Measurements from ENCODE around the gene NEK2. TPM values are rescaled to one million over a fixed set of nuclear protein-coding genes. Genes with fewer than 3 reads are reported as not detected.
"Not testable (repeated sequence)": the region's sequence is repeated elsewhere in the genome, so short reads cannot be mapped to it uniquely, and the experiment has no call there.

The NEK2 gene
- total RNA-seq, 1 donor from 2014 or later: 2.9 TPM

DNA sequence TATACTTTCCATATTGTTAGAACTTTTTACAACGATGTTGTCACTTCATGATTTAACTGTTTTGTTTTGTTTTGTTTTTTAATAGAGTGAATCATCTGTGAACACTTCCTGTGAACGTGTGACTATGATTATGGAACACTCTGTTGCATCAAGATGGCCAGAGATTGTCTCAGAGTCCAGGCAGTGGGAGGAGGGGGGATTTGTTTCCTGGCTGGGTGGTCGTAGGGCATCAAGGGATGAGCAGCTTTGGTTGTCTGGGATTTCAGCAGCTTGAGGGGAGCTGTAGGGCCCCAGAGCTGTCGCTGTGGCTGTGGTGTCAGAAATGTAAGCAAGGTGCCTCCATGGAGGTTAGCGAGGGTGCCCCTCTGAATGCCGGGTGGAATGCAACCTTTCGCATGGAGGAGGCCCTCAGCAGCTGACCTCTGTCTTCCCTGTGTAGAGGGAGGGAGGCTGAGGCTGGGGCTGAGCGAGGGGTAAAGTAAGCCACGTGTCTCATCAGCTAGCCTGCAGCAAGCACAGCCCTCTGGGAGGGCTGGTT, 21.4 kb downstream of the NEK2 start:
- FAIRE-seq (no peak), DNase-seq (ENCODE audit: low spot score in 2 of 2) (no peak)

DNA sequence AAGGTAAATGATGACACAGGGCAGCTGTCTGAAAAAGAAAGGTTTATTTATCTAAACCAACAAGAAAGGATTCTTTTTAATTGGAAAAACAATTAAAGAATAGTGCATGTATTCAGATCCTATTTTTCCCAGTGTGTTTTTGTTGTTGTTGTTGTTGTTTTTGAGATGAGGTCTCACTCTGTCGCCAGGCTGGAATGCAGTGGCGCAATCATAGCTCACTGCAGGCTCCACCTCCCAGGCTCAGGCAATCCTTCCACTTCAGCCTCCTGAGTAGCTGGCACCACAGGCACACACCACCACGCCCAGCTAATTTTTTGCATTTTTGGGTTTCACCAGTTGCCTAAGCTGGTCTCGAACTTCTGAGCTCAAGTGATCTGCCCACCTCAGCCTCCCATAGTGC, 22.1 kb downstream of the NEK2 start:
- FAIRE-seq (no peak), DNase-seq (ENCODE audit: low spot score in 2 of 2) (no peak)

DNA sequence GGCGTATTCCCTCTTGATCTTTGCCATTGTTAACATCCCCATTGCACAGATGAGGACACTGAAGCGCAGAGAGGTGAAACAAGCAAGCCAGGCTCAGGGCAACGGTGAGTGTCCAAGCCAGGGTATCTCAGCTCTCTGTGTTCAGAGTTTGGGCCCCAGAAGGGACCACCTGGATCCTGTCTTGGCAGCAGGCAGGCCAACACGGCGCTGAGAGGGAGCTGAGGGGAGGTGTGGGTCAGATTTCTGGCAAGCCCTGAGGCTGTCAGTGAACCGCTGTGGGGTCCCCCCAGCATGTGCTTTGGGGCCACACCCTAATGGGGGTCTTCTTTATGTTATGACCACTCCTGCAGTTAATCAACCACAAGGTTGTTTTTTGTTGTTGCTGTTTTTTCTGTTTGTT, 23.1 kb downstream of the NEK2 start:
- FAIRE-seq (no peak), DNase-seq (ENCODE audit: low spot score in 2 of 2) (no peak)

DNA sequence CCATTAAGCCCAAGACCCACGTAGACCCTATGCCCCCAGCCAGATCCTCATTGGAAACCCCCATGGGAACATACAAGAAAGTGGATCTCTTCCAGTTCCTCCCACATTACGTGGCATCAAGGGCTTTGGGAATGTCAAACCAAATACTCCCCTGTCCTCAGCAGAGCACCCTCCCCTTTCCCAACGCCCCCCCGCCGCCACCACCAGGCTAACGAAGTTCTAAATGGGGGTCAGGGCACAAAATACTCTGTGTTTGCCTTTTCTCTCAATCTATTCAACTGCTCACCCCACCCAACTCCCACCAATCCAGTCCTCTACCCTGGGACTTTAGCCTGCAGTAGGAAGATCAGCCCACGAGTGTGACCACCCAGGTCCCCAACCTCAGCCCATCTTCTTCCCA, 24.5 kb downstream of the NEK2 start:
- FAIRE-seq (no peak), DNase-seq (ENCODE audit: low spot score in 2 of 2) (no peak)

DNA sequence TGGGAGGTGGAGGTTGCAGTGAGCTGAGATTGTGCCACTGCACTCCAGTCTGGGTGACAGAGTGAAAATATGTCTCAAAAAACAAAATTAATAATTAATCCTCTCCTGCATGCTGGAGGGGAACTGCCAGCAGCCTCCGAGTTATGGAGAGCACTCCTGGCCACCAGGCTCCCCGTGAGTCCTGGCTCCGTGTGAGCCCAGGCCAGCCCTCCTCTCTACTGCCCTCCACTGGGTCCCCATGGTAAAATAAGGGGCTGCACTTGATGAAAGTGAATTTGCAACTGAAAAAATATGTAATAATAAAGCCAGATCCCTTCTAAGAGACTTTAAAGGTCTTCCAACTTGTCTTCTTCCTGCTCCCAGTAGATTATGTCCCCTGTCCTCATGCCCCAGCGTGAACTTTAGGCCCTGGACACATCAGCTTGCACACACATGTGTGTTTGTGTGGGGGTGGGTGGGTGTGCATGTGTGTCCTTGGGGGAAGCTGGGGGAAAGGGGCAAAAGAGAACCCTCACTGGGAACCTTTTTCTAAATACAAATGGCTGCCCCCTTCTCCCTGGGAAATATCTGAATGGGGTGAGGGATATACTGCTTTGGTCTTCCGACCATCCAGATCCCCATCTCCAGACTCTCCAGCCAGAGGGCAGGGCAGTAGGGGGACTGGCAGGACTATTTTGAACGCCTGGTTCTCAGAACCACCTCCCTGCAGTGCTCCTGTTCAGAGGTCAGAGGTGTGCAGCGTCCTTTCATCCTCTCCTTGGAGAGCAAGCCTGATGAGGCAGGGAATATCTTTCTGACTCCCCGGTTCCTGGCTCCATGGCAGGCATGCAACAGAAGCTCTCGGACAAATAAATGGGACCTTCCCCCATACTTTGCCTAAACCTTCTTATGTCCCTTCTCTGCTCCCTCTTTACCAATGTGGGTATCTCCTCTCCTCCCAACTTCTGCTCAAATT, 26.2 kb downstream of the NEK2 start:
- no peak for FAIRE-seq
- peak in 1 of 2 donors; percentile 48 for DNase-seq (ENCODE audit: low spot score in 2 of 2)

DNA sequence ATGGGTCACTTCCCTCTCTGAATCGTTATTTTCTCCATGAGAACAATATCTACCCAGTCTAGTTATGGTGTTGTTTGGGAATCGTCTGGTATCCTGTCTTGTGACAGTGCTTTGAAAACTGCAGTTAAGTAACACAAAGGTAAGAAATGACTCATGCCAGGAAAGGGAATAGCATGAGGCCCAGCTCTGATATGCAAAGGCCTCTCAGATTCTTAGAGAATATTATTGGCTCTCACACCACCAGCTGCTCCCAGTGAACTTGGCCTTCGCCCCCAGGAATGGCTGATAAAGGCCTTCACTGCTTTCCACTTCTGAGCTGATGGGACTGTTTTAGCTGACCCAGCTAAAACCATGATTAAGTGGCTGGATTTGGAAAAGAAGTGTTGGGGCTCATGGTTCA, 27.1 kb downstream of the NEK2 start:
- FAIRE-seq: no peak
- DNase-seq (ENCODE audit: low spot score in 2 of 2): no peak

DNA sequence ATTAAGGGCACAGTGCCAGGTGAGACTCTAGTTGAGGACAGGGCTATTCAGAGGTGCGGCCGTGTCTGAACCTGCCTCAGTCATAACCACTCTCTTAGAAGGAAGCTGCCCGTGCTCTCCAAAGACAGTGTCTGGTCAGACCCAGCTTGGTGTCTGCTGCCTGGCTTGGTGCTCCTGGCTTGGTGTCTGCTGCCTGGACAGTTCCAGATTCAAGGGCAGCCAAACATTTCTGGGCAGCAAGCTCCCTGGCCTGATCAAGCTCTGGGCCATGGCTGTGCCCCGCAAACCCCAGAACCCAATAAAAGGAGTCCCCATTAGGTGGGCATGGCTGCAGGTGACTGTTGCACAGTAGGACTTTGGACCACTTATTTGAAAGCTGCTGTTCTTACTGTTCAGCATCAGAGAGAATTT, 27.7 kb downstream of the NEK2 start:
- DNase-seq (ENCODE audit: low spot score in 2 of 2) (no peak), FAIRE-seq (no peak)

DNA sequence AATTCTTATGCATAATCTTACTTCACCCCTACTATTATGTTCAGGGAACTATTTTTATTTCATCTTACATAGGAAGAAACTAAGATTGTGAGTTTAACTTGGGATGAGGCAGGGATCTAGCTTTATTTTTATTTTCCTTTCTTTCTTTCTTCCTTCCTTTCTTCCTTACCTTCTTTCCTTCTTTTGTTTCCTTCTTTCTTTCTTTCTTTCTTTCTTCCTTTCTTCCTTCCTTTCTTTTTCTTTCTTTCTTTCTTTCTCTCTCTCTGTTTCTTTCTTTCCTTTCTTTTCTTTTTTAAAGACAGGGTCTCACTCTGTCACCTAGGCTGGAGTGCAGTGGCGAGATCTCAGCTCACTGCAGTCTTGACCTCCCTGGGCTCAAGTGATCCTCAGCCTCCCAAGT, 28.9 kb downstream of the NEK2 start:
- no peak for FAIRE-seq
- no peak for DNase-seq (ENCODE audit: low spot score in 2 of 2)

DNA sequence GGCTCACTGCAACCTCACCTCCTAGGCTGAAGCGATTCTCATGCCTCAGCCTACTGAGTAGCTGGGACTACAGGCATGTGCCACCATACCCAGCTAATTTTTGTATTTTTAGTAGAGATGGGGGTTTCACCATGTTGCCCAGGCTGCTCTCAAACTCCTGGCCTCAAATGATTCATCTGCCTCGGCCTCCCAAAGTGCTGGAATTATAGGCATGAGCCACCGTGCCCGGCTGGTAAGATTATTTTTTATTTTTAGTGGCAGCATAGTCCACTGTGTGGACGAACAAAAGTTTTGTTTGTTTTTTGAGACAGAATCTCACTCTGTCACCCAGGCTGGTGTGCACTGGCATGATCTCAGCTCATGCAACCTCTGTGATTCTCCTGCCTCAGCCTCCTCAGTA, 29.8 kb downstream of the NEK2 start:
- DNase-seq (ENCODE audit: low spot score in 2 of 2); FAIRE-seq: not testable (repeated sequence)

DNA sequence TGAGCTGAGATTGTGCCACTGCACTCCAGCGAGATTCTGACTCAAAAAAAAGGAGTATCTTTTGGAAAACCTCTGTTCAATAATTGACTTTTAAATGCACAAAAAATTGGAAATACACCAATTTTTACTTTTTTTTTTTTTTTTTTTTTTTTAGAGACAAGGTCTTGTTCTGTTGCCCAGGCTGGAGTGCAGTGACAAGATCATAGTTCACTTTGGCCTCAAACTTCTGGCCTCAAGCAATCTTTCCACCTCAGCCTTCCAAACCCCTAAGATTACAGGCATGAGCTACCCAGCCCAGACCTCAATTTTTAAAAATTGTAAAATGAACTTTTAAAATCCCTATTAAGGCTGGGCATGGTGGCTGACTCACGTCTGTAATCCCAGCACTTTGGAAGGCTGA, 30.8 kb downstream of the NEK2 start:
- DNase-seq (ENCODE audit: low spot score in 2 of 2) (no peak), FAIRE-seq (no peak)

DNA sequence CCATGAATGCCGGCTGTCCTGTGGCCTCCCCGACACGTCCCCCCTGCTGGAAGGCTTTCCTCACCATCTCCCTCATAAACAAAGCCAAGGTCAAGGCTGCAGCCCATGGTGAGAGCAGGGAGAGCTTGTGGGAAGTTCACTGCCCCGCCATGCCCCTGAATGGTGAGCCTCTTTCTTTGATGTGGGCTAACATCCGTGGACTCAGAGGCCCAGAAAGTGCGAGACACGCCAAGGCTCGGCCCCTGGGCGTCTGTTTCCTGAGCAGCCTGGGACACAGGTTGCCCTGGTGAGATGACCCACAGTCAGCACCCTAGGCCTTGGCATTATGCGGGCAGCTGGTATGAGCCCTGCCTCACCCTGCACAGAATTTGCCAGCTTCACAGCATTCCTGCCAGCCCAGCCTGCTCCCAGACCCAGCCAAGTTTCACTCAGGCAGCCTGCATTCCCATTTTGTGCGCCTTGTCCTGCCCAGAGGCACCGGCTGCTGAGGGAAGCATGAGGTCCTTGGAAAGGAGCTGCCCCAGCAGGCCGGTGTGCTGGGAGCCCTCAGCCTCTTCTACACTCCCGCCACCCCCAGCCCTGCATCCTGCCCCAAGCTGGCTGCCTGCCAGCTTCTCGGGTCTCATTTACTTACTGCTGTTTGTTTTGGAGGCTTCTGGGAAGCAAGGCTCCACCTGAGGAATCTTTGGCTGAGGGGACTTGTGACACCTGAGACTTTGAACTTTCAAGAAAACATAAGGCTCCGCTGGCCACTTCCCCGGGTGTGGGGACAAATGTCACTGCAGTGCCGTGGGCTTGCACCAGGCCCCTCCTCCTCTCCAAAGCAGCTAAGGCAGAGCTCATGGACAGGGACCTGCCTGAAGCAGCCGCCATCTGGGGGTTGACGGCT, 31.9 kb downstream of the NEK2 start:
- DNase-seq (ENCODE audit: low spot score in 2 of 2): no peak
- FAIRE-seq: no peak

DNA sequence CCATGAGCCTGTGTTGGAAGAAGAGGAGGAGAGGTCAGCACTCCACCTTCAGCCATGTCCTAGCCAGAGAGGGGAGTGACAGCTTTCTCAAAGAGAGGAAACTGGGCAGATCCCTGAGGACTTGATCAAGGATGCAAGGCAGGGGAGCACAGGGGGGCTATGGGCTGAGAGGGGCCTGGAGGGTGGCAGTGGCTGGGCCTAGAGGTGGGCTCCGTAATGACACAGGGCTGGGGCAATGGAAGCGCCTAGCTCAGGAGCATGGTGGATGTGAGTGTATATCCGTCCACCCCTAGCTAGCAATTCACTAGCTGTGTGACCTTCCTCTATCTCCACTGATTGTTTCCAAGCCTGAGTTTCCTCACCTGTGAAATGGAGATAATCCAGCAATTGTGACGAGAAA, 32.6 kb downstream of the NEK2 start:
- DNase-seq (ENCODE audit: low spot score in 2 of 2) (no peak), FAIRE-seq (no peak)

DNA sequence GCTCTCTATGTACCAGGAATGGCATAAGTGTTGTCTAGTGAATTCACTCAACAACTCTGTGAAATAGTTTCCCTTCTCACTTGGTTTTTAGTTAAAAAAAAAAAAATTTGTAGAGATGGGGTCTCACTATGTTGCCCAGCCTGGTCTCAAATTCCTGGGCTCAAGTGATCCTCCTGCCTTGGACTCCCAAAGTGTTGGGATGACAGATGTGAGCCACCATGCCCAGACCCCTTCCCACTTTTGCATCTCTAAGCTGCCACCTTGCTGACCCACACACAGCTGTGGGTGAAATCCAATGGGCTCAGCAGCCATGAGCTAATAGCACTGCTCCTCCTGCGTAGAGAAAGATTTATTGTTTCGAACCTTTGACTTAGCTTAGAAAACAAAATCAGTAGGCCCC, 33.5 kb downstream of the NEK2 start:
- DNase-seq (ENCODE audit: low spot score in 2 of 2): no peak
- FAIRE-seq: no peak

DNA sequence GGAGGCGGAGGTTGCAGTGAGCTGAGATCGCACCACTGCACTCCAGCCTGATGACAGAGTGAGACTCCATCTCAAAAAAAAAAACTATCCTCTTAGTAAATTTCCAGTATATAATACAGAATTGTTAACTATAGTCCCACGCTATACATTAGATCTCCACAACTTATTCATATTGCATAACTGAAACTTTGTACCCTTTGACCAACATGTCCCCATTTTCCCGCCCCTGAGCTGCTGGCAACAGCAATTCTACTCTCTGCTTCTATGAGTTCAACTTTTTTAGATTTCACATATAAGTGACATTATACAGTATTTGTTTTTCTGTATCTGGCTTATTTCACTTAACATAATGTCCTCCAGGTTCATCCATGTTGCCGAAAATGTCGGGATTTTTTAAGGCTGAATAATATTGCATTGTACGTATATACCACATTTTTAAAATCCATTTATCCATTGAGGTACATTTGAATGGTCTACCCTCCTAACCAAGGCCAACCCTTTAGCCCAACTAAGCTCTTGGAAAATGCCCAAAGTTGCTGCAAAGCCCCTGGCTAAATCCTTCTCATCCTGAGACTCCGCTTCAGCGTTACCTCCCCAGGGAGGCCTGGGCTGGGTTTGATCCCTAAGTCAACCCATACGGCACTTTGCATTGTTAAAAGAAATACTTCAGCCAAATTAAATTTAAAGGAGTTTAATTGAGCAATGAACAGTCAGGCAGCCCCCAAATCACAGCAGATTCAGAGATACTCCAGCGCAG, 34.2 kb downstream of the NEK2 start:
- no peak for FAIRE-seq
- no peak for DNase-seq (ENCODE audit: low spot score in 2 of 2)

DNA sequence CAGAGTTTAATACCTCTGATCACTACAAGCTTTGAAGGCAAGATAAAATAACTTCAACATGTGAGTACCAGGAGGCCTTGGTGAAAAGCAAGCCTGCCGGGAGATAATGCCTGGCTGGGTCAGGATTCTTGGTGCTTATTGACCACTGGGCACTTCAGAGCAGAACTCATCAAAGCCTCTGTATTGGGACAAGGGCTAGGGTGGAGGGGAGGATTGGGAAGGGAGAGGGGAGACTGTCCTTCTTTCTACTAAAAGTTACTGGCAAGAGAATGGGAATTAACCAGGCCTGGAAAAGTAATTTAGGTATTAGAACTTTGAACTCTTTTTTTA, 35.2 kb downstream of the NEK2 start:
- DNase-seq (ENCODE audit: low spot score in 2 of 2): no peak
- FAIRE-seq: no peak

DNA sequence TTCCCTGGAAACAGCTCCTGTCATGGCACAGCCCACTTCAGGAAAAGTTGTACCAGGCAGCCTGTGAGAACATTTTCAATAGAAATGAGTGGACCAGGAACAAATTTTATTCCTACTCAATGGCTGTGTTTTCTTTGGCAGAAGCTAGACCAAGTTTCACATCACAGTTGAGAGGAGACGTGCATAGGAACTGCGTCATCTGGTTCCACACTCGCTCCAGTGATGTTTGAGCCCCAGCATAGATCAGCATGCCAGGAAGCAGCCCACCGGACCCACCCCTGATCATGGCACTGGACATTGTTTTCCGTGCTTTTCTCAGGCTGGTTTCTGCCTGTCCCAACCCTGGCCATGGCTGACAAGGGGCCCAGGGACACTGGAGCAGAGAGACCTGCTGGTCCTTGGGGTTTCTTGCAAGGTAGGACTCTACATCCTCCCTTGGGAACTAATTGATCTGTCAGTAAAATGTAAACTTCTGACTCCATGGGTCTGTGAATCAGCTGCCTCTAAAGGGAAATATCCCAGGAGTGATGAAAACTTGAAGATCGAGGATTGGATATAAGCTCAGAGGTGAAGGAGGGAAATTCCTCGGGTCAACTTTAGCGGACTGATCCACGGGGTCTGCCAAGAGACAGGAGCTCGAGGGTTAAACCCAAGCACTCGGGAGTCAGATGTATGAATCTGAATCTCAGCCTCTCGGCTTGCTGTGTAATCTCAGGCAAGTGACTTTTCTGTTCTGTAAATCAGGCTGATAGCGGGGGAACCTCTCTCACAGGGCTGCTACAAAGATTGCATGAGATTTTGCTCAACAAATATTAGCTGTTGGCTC, 35.7 kb downstream of the NEK2 start:
- DNase-seq (ENCODE audit: low spot score in 2 of 2) (no peak), FAIRE-seq (no peak)

DNA sequence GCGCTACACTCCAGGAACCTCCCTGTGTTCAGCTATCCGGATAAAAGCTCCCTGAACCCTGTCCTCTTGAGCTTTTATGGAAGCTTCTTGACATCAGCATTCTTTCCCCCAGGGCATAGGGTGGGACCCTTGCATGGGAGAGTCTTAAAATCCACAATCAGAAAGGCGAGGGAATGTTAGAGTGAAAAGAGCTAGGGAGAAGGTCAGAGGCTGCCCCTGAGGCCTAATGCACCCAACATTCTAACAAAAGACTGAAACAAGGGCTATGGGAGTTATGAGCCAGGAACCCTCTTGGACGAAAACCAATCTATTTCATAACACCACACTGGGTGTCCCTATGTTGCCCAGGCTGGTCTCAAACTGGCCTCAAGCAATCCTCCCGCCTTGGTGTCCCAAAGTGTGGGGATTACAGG, 36.7 kb downstream of the NEK2 start:
- no peak for DNase-seq (ENCODE audit: low spot score in 2 of 2)
- no peak for FAIRE-seq

DNA sequence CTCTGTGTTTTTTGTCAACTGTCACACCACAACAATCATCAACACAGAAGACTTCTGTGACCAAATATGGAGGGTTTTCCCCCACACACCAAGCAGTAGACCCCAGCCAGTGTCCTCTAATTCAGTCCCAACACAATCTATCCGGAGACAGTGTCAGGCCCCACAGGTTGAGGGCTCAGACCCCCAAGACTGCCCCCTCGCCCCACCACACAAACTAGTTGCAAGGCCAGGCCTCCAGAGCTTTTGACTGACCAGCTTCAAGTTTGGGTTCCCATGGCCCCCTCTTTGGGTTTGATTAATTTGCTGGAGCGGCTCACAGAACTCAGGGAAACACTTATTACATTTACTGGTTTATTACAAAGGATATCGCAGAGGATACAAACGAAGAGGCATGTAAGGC, 37.2 kb downstream of the NEK2 start:
- no peak for FAIRE-seq
- DNase-seq (ENCODE audit: low spot score in 2 of 2): no peak

DNA sequence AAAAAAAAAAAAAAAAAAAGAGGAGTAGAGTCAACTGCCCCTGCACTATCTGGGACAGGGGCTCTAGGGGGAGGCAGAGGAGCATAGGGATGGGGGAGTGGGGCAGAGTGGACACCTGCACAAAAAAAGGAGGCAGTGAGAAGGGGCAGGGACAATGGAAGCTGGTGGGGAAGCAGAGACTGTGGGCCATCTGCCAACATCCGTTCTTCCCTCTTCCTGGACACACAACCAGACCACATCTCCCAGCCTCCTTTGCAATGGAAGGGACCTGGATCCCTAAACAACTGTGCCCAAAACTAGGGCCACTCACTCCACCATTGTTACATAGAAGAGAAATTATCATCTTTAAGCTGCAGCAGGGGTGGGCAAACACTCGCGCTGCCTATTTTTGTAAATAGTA, 38.4 kb downstream of the NEK2 start:
- DNase-seq (ENCODE audit: low spot score in 2 of 2) (no peak), FAIRE-seq (no peak)

DNA sequence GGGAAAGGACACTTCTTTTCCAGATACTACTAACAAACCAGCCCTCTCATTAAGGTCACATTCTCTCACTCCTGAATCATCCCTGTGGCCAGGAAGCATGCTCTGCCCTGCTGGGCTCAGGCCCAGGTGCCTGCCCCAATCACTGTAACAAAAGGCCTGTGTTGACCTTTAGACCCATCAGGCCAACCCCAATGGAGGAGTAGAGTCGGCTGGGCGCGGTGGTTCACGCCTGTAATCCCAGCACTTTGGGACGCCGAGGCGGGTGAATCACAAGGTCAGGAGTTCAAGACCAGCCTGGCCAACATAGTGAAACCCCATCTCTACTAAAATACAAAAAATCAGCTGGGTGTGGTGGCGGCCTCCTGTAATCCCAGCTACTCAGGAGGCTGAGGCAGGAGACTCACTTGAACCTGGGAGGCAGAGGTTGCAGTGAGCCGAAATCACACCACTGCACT, 38.8 kb downstream of the NEK2 start:
- not testable (repeated sequence) for FAIRE-seq; DNase-seq (ENCODE audit: low spot score in 2 of 2)

Data from frontal cortex (tissue), 4 donors.